Measurements from ENCODE around the gene P2RX5. TPM values are rescaled to one million over a fixed set of nuclear protein-coding genes. Genes with fewer than 3 reads are reported as not detected.

P2RX5 gene
- polyA plus RNA-seq, 1 donor = 2.2 TPM

DNA sequence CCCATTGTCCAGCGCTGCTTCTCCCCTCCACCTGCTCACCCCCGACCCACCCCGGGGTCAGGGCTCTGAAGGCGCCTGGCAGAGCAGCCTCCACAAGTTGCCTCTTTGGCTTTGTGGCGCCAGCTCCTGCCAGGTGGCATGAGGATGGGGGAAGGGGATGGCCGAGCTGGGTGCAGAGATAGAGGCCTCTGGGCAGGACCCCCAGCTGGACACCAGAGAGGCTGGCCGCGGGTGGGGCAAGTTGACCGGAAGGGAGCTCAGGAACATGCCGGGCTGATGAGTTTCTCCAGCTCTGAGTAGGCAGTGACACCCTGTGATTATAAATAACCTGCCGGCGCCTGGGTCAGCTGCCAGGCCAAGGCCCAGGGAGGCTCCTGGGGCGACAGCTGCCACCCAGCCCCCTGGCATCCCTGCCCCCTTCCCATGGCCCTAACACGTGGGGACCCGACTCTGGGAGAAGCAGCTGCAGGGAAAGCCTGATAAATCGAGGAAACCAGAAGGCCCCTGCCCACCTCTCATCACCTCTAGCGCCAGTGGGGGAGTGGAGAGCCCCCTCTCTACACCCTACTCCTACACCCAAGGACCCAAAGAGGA lies 729 bp downstream of the P2RX5 start:
- no peaks in the 10 kb centered on the region for H3K9me3 ChIP-seq (ENCODE audit: control insufficient read depth, low read depth, low read length)
- H3K4me3 ChIP-seq (ENCODE audit: low read length) = no peak overlapping the region
- H3K4me1 ChIP-seq (ENCODE audit: control insufficient read depth, insufficient read depth, low read length) = peaks cover 10% of the 10 kb centered on the region
- DNase-seq = no peak
- H3K27me3 ChIP-seq (ENCODE audit: control insufficient read depth, insufficient read depth, low read length) = peaks cover 62% of the 10 kb centered on the region
- no peak overlapping the region for H3K27ac ChIP-seq (ENCODE audit: low read length)
- H3K36me3 ChIP-seq (ENCODE audit: control insufficient read depth, insufficient read depth, low read length) = no peaks in the 10 kb centered on the region
- no CpG with 5 or more reads among the region's 17 CpGs for WGBS (ENCODE audit: insufficient coverage, low lambda C conversion rate)

DNA sequence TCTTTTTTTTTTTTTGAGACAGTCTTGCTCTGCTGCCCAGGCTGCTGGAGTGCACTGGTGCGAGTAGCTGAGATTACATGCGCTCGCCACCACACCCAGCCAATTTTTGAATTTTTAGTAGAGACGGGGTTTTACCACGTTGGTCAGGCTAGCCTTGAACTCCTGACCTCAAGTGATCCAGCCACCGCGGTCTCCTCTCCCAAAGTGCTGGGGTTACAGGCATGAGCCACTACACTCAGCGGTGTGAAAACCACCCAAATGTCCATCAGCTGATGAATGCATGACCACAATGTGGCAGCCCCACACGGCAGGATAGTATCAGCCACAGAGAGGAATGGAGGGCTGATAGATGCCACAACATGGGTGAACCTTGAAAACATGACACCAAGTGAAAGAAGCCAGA lies 2.1 kb downstream of the P2RX5 start:
- H3K4me1 ChIP-seq (ENCODE audit: control insufficient read depth, insufficient read depth, low read length) = peaks cover 10% of the 10 kb centered on the region
- no peak overlapping the region for H3K4me3 ChIP-seq (ENCODE audit: low read length)
- H3K9me3 ChIP-seq (ENCODE audit: control insufficient read depth, low read depth, low read length) = peaks cover 3% of the 10 kb centered on the region
- H3K36me3 ChIP-seq (ENCODE audit: control insufficient read depth, insufficient read depth, low read length) = no peaks in the 10 kb centered on the region
- peaks cover 62% of the 10 kb centered on the region for H3K27me3 ChIP-seq (ENCODE audit: control insufficient read depth, insufficient read depth, low read length)
- no peak for DNase-seq
- no peak overlapping the region for H3K27ac ChIP-seq (ENCODE audit: low read length)
- no CpG with 5 or more reads among the region's 9 CpGs for WGBS (ENCODE audit: insufficient coverage, low lambda C conversion rate)

DNA sequence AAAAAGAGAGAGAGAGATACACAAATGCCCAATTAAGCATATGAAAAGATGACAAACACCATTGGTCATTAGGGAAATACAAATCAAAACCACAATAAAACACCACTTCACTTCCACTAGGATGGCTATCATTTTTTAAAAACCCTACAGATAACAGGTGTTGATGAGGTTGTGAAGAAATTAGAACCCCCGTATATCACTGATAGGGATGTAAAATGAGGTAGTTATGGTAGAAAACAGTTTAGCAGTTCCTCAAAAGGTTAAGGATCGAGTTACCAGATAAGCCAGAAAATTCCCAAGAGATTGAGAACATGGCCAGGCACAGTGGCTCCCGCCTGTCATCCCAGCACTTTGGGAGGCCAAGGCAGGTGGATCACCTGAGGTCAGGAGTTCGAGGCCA lies 2.8 kb downstream of the P2RX5 start:
- peaks cover 56% of the 10 kb centered on the region for H3K27me3 ChIP-seq (ENCODE audit: control insufficient read depth, insufficient read depth, low read length)

DNA sequence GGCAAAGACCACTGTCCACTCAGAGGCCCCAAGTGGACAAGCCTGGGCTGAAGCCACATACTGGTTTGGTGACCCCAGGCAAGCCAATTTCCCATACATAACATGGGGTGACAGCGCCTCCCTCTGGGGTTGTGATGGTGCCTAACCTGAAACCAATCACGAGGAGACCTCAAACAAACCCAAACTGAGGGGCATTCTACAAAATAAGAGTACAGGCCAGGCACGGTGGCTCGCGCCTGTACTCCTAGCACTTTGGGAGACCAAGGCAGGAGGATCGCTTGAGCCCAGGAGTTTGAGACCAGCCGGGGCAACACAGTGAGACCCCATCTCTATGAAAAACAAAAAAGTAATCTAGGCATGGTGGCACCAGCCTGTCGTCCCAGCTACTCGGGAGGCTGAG lies 3.6 kb downstream of the P2RX5 start:
- no peak overlapping the region for H3K4me3 ChIP-seq (ENCODE audit: low read length)
- H3K4me1 ChIP-seq (ENCODE audit: control insufficient read depth, insufficient read depth, low read length) = peaks cover 10% of the 10 kb centered on the region
- no peak overlapping the region for H3K27ac ChIP-seq (ENCODE audit: low read length)
- DNase-seq = no peak
- no CpG with 5 or more reads among the region's 9 CpGs for WGBS (ENCODE audit: insufficient coverage, low lambda C conversion rate)
- H3K9me3 ChIP-seq (ENCODE audit: control insufficient read depth, low read depth, low read length) = peaks cover 3% of the 10 kb centered on the region
- no peaks in the 10 kb centered on the region for H3K36me3 ChIP-seq (ENCODE audit: control insufficient read depth, insufficient read depth, low read length)
- H3K27me3 ChIP-seq (ENCODE audit: control insufficient read depth, insufficient read depth, low read length) = peaks cover 48% of the 10 kb centered on the region

More for the DNA sequence above, 2.8 kb downstream of the P2RX5 start:
- Histone ChIP-seq H3K36me3 (ENCODE audit: control insufficient read depth, insufficient read depth, low read length) (no peaks in the 10 kb centered on the region), H3K27ac (ENCODE audit: low read length) (no peak overlapping the region), H3K4me3 (ENCODE audit: low read length) (no peak overlapping the region), H3K4me1 (ENCODE audit: control insufficient read depth, insufficient read depth, low read length) (peaks cover 10% of the 10 kb centered on the region), H3K9me3 (ENCODE audit: control insufficient read depth, low read depth, low read length) (peaks cover 3% of the 10 kb centered on the region)
- no CpG with 5 or more reads among the region's 4 CpGs for WGBS (ENCODE audit: insufficient coverage, low lambda C conversion rate)
- no peak for DNase-seq

DNA sequence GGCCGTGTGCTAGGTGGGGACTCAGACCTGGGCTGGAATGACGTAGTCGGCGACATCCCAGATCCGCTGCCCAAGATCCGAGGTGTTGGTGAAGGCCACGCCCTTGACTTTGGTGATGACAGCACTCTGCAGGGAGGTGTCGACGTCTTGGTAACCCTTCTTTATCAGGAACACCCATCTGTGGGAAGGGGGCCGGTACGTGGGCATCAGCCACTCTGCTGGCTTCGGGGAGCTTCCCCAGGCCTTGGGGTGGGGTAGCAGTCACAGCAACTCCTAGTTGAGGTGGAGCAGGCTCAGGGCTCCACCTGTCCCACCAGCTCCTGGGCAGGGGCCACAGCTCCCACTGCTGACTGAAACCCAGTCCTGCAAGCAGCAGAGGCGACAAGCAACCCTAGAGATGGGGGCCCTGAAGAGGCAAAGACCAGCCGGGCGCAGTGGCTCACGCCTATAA lies 4.3 kb downstream of the P2RX5 start:
- Histone ChIP-seq H3K9me3 (ENCODE audit: control insufficient read depth, low read depth, low read length) (peaks cover 3% of the 10 kb centered on the region), H3K27ac (ENCODE audit: low read length) (no peak overlapping the region), H3K36me3 (ENCODE audit: control insufficient read depth, insufficient read depth, low read length) (no peaks in the 10 kb centered on the region), H3K4me3 (ENCODE audit: low read length) (no peak overlapping the region), H3K27me3 (ENCODE audit: control insufficient read depth, insufficient read depth, low read length) (peaks cover 42% of the 10 kb centered on the region), H3K4me1 (ENCODE audit: control insufficient read depth, insufficient read depth, low read length) (peaks cover 10% of the 10 kb centered on the region)
- no peak for DNase-seq
- WGBS (ENCODE audit: insufficient coverage, low lambda C conversion rate) = 80% methylated on average over 1 of the region's 16 CpGs

DNA sequence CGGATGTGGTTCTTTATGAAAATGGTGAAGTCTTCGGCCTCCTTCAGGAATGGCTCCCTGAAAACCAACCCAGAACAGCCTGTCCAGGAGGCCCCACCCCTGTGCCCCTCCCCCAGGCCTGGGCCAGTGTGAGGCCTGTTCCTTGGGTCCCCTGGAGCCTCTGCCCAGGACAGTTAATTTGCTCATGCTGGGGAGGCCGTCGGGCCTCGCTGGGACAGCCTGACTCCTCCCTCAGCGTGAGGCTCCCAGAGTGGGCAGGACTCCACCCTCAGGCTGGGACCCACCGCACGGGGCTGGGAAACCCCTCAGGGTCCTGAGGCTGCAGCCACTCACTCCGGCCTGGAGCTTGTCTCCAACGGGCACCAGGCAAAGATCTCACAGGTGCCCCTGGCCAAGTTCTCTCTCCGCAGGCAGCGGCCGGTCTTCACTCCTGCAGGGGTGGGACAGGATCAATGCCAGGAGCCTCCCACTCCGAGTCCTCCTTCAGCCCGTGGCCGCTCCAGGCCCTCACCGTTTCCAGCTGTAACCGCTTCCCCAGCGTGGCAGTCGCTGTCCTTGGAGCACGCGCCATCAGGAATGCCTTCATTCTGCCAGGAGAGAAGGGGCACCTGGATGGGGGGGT lies 5.8 kb downstream of the P2RX5 start:
- no peak overlapping the region for H3K27ac ChIP-seq (ENCODE audit: low read length)
- no peak for DNase-seq
- WGBS (ENCODE audit: insufficient coverage, low lambda C conversion rate) = no CpG with 5 or more reads among the region's 22 CpGs
- peaks cover 2% of the 10 kb centered on the region for H3K4me1 ChIP-seq (ENCODE audit: control insufficient read depth, insufficient read depth, low read length)
- H3K36me3 ChIP-seq (ENCODE audit: control insufficient read depth, insufficient read depth, low read length) = no peaks in the 10 kb centered on the region
- H3K4me3 ChIP-seq (ENCODE audit: low read length) = no peak overlapping the region
- H3K9me3 ChIP-seq (ENCODE audit: control insufficient read depth, low read depth, low read length) = peaks cover 3% of the 10 kb centered on the region
- H3K27me3 ChIP-seq (ENCODE audit: control insufficient read depth, insufficient read depth, low read length) = peaks cover 31% of the 10 kb centered on the region

DNA sequence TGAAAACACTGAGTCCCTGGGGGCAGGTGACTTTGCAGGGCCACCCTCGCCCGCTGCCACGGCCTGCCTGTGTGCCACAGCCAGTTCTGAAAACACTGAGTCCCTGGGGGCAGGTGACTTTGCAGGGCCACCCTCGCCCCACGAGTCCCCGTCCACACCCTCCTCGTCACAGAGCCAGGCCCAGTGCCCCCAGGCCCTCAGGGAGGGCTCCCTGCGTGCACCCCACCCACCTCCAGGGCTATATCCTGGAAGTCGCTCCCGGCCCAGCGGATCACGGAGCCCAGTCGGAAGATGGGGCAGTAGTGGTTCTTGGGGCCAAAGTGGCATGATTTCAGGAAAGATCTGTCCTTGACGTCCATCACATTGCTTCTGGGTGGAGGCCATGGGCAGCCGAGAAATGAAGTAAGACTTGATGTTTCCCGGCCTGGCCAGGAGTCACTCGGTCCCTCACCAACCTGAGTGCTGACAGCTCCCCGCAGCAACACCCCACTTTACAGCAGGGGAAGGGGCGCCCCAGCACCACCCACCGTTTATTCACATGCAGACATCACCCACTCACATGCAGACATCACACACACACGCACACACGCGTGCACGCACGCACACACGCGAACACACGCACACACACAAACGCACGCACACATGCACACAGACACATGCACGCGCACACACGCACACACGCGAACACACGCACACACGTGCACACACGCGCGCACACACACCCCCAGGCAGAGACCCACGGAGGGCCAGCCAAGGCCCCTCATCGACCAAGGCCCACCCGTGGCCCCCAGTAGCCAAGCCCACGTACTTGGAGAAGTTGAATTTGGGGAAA lies 6.5 kb downstream of the P2RX5 start:
- H3K27ac ChIP-seq (ENCODE audit: low read length) = no peak overlapping the region
- no CpG with 5 or more reads among the region's 44 CpGs for WGBS (ENCODE audit: insufficient coverage, low lambda C conversion rate)
- no peaks in the 10 kb centered on the region for H3K4me1 ChIP-seq (ENCODE audit: control insufficient read depth, insufficient read depth, low read length)
- H3K27me3 ChIP-seq (ENCODE audit: control insufficient read depth, insufficient read depth, low read length) = peaks cover 30% of the 10 kb centered on the region
- no peak overlapping the region for H3K4me3 ChIP-seq (ENCODE audit: low read length)
- no peaks in the 10 kb centered on the region for H3K36me3 ChIP-seq (ENCODE audit: control insufficient read depth, insufficient read depth, low read length)
- no peak for DNase-seq
- H3K9me3 ChIP-seq (ENCODE audit: control insufficient read depth, low read depth, low read length) = peaks cover 3% of the 10 kb centered on the region

DNA sequence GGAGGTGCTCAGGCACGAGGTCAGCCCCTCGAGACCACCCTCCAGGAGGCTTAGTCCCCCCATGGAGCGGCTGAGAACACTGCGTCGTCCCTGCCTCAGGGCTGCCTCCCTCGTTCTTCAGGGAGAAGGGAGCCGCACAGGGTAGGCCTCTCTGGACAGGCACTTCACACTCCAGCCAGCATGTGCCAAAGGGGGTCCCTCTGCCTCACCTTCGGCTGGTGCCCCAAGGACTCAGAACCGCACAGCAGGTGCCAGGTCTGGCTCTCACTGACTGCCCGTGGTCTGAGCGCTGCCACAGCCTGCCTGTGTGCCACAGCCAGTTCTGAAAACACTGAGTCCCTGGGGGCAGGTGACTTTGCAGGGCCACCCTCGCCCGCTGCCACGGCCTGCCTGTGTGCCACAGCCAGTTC lies 7.1 kb downstream of the P2RX5 start:
- peaks cover 30% of the 10 kb centered on the region for H3K27me3 ChIP-seq (ENCODE audit: control insufficient read depth, insufficient read depth, low read length)
- no CpG with 5 or more reads among the region's 14 CpGs for WGBS (ENCODE audit: insufficient coverage, low lambda C conversion rate)
- no peak for DNase-seq
- no peaks in the 10 kb centered on the region for H3K36me3 ChIP-seq (ENCODE audit: control insufficient read depth, insufficient read depth, low read length)
- H3K4me3 ChIP-seq (ENCODE audit: low read length) = no peak overlapping the region
- H3K27ac ChIP-seq (ENCODE audit: low read length) = no peak overlapping the region
- H3K4me1 ChIP-seq (ENCODE audit: control insufficient read depth, insufficient read depth, low read length) = no peaks in the 10 kb centered on the region
- peaks cover 3% of the 10 kb centered on the region for H3K9me3 ChIP-seq (ENCODE audit: control insufficient read depth, low read depth, low read length)

DNA sequence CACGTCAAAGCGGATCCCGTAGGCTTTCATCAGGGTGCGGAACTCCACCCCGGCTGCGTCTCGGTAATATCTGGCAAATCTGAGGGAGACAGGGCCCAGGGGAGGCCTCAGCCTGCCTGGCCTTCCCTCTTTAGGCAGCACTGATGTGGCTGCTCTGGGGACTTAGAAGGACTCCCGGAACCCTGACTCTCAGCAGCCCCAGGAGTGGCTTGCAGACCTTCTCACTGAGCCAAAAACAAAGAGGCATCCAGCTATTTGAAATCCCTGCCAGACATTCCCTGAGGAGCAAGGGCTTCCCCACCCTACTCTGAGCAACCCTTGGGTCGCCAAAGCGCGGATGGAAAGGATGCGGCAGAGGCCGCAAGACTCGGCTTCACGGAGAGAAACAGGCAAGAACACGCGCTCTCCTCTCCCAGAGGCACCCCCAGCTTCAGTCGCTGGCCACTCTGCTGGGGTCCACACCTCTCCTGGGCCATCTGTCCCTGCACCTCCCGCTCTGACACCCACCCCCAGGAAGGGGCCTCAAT lies 7.9 kb downstream of the P2RX5 start:
- H3K27ac ChIP-seq (ENCODE audit: low read length) = no peak overlapping the region
- DNase-seq = no peak
- no peaks in the 10 kb centered on the region for H3K36me3 ChIP-seq (ENCODE audit: control insufficient read depth, insufficient read depth, low read length)
- peaks cover 27% of the 10 kb centered on the region for H3K27me3 ChIP-seq (ENCODE audit: control insufficient read depth, insufficient read depth, low read length)
- H3K4me1 ChIP-seq (ENCODE audit: control insufficient read depth, insufficient read depth, low read length) = no peaks in the 10 kb centered on the region
- H3K9me3 ChIP-seq (ENCODE audit: control insufficient read depth, low read depth, low read length) = peaks cover 3% of the 10 kb centered on the region
- WGBS (ENCODE audit: insufficient coverage, low lambda C conversion rate) = no CpG with 5 or more reads among the region's 19 CpGs
- H3K4me3 ChIP-seq (ENCODE audit: low read length) = no peak overlapping the region

DNA sequence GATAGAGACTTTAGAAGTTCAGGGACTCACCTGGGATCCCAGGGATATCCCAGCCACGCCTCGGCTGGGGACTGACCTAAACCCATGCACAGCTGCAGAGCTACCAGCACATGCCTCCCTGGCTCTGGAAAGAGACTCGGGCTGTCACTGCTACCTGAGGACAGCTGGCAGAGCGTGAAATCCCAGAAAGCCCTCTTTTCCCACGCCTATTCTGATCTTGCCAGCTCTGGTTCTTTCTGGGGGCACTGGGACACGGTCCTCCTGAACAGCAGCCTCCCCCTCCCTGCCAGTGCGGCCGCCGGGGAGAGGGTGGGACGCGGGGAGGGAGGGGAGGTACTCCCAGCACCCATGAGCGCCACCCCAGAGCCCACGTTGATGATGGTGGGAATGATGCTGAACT lies 10.8 kb downstream of the P2RX5 start:
- WGBS (ENCODE audit: insufficient coverage, low lambda C conversion rate) = no CpG with 5 or more reads among the region's 13 CpGs
- Histone ChIP-seq H3K27ac (ENCODE audit: low read length) (no peak overlapping the region), H3K9me3 (ENCODE audit: control insufficient read depth, low read depth, low read length) (peaks cover 3% of the 10 kb centered on the region), H3K4me1 (ENCODE audit: control insufficient read depth, insufficient read depth, low read length) (no peaks in the 10 kb centered on the region), H3K36me3 (ENCODE audit: control insufficient read depth, insufficient read depth, low read length) (no peaks in the 10 kb centered on the region), H3K4me3 (ENCODE audit: low read length) (no peak overlapping the region), H3K27me3 (ENCODE audit: control insufficient read depth, insufficient read depth, low read length) (peaks cover 19% of the 10 kb centered on the region)
- DNase-seq = no peak
